WTC11 (cell line): Measurements from ENCODE around the gene CCER1.

Experiments
- TEAD4 ChIP-seq: sonication (generic); formaldehyde crosslinking; IDR thresholded peaks from 2 replicates; pipeline ENCODE4 v1.8.0; 2022; ENCODE audit warnings: mild to moderate bottlenecking, missing genetic modification reagents
- ZNF671 ChIP-seq: fragments of 250-450 bp; sonication (Bioruptor Pico); IDR thresholded peaks from 2 replicates; pipeline ENCODE4 v1.8.0; 2021; ENCODE audit warnings: mild to moderate bottlenecking
- TF ChIP-seq, protein P1 (sequence below): fragments of 200-600 bp; IDR thresholded peaks from 2 replicates; pipeline ENCODE4 v1.8.0; 2022; ENCODE audit warnings: antibody characterized with exemption
- TF ChIP-seq, protein P2 (sequence below): fragments of 250-450 bp; sonication (Bioruptor Pico); IDR thresholded peaks from 2 replicates; pipeline ENCODE4 v1.8.0; 2021; ENCODE audit warnings: mild to moderate bottlenecking
- TF ChIP-seq, protein P3 (sequence below): sonication (generic); formaldehyde crosslinking; IDR thresholded peaks from 2 replicates; pipeline ENCODE4 v1.8.0; 2022; ENCODE audit warnings: mild to moderate bottlenecking, missing genetic modification reagents
- TF ChIP-seq, protein P4 (sequence below): sonication (generic); formaldehyde crosslinking; IDR thresholded peaks from 2 replicates; pipeline ENCODE4 v1.8.0; 2022; ENCODE audit warnings: mild to moderate bottlenecking, missing genetic modification reagents

DNA sequence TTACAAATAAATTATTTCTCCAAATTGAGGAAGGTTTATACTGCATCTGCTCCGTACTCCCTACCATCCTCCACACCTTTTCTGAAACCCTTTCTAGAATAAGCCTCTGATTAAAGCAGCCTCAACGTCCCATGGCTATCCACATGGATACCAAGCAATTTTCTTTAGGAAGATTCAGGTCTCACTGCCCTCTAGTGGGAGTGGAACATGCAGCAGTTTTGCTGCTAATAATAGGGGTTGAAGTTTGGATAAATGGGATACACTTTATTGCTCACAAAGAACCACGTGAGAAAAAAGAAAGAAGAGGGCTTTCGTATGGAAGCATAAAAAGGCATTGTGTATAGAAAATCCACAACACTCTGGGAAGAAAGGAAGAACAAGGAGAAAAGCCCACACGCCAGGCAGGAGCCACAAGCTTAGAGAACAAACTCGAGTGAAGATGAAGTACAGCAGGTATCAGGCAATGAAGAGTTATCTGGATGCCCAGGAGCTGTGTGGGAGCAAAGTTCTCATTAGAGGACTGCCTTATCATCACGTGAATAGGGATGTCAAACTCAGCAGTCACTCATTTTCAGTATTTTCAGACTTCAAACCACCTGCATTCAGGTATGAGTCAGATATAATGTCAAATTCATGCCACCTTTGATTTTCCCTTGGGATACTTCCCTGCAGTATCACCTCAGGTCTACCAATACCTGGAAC, 45.8 kb downstream of the CCER1 start:
- TF ChIP-seq, protein P1, sequence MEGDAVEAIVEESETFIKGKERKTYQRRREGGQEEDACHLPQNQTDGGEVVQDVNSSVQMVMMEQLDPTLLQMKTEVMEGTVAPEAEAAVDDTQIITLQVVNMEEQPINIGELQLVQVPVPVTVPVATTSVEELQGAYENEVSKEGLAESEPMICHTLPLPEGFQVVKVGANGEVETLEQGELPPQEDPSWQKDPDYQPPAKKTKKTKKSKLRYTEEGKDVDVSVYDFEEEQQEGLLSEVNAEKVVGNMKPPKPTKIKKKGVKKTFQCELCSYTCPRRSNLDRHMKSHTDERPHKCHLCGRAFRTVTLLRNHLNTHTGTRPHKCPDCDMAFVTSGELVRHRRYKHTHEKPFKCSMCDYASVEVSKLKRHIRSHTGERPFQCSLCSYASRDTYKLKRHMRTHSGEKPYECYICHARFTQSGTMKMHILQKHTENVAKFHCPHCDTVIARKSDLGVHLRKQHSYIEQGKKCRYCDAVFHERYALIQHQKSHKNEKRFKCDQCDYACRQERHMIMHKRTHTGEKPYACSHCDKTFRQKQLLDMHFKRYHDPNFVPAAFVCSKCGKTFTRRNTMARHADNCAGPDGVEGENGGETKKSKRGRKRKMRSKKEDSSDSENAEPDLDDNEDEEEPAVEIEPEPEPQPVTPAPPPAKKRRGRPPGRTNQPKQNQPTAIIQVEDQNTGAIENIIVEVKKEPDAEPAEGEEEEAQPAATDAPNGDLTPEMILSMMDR: peak; percentile 41; the same call in 1 of the 2 replicates
- TF ChIP-seq, protein P2, sequence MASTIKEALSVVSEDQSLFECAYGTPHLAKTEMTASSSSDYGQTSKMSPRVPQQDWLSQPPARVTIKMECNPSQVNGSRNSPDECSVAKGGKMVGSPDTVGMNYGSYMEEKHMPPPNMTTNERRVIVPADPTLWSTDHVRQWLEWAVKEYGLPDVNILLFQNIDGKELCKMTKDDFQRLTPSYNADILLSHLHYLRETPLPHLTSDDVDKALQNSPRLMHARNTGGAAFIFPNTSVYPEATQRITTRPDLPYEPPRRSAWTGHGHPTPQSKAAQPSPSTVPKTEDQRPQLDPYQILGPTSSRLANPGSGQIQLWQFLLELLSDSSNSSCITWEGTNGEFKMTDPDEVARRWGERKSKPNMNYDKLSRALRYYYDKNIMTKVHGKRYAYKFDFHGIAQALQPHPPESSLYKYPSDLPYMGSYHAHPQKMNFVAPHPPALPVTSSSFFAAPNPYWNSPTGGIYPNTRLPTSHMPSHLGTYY (CRISPR knock-in tag): no peak
- TF ChIP-seq ZNF671: no peak
- TF ChIP-seq, protein P3, sequence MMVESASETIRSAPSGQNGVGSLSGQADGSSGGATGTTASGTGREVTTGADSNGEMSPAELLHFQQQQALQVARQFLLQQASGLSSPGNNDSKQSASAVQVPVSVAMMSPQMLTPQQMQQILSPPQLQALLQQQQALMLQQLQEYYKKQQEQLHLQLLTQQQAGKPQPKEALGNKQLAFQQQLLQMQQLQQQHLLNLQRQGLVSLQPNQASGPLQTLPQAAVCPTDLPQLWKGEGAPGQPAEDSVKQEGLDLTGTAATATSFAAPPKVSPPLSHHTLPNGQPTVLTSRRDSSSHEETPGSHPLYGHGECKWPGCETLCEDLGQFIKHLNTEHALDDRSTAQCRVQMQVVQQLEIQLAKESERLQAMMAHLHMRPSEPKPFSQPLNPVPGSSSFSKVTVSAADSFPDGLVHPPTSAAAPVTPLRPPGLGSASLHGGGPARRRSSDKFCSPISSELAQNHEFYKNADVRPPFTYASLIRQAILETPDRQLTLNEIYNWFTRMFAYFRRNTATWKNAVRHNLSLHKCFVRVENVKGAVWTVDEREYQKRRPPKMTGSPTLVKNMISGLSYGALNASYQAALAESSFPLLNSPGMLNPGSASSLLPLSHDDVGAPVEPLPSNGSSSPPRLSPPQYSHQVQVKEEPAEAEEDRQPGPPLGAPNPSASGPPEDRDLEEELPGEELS (CRISPR knock-in tag): no peak
- TF ChIP-seq, protein P4, sequence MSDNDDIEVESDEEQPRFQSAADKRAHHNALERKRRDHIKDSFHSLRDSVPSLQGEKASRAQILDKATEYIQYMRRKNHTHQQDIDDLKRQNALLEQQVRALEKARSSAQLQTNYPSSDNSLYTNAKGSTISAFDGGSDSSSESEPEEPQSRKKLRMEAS: no peak
- no peak for TF ChIP-seq TEAD4 (CRISPR knock-in tag)
